Endothelial cell of umbilical vein (primary cell): ENCODE data around the gene C11orf65. TPM values are rescaled to one million over a fixed set of nuclear protein-coding genes. Genes with fewer than 3 reads are reported as not detected.

Experiments
- BruUV-seq: library from RNA; stranded (reverse); fragments of 400-500 nt; replicated peaks from 2 replicates; lab custom pipeline; 2021; lab: Mats Ljungman, UMichigan
- CTCF ChIA-PET: fragments of 300-600, 350-600 bp; sonication (Branson Sonifier 250); formaldehyde crosslinking; loops from one replicate; lab custom pipeline; 2021; ENCODE audit warnings: antibody characterized with exemption, inconsistent platforms; lab: Charles Lee
- POLR2A ChIA-PET: fragments of 300-600, 350-600 bp; sonication (Branson Sonifier 250); formaldehyde crosslinking; loops from one replicate; lab custom pipeline; 2021; ENCODE audit warnings: antibody characterized with exemption, inconsistent platforms; lab: Charles Lee
- DNase-seq: peaks from one replicate; pipeline ENCODE4 v3.0.0-alpha.2; 2011; ENCODE audit warnings: low read depth, low spot score
- FAIRE-seq: peaks from 2 replicates; lab custom pipeline; 2011; peaks lifted over from hg19 to GRCh38; lab: Jason Lieb, UNC
- H2AFZ ChIP-seq: 2 replicates; pipeline ENCODE4 v1.6.0; 2012; ENCODE audit warnings: low read depth, low read length, control low read depth, inconsistent platforms
- H3K27ac ChIP-seq: 2 replicates; pipeline ENCODE4 v1.5.1; 2011; ENCODE audit warnings: low read depth, mild to moderate bottlenecking, control low read depth, low read length, moderate library complexity; ENCODE audit not compliant: insufficient read depth
- H3K27me3 ChIP-seq, 2 experiments: 2 replicates each; pipeline versions ENCODE4 v1.6.0 to v1.6.1; 2011; ENCODE audit warnings: low read length in 2 of 2, mixed read lengths in 1 of 2; ENCODE audit not compliant: control insufficient read depth in 2 of 2, insufficient read depth in 2 of 2
- H3K36me3 ChIP-seq, 2 experiments: 2 replicates in 1 of 2; 3 replicates in 1 of 2; pipeline ENCODE4 v1.5.1; 2011; ENCODE audit warnings: low read length in 2 of 2, mild to moderate bottlenecking in 1 of 2, moderate library complexity in 1 of 2; ENCODE audit not compliant: control insufficient read depth in 2 of 2, insufficient read depth in 2 of 2; ENCODE audit errors: extremely low read depth in 1 of 2
- H3K4me1 ChIP-seq: 3 replicates; pipeline ENCODE4 v1.5.1; 2011; ENCODE audit warnings: mild to moderate bottlenecking, low read length; ENCODE audit not compliant: control insufficient read depth, insufficient read depth; ENCODE audit errors: extremely low read depth
- H3K4me2 ChIP-seq: 2 replicates; pipeline ENCODE4 v1.6.1; 2011; ENCODE audit warnings: low read length, control low read depth, mixed read lengths; ENCODE audit not compliant: insufficient read depth
- H3K4me3 ChIP-seq, 3 experiments: fragments of 200-600 bp in 1 of 3; sonication (generic), shearing (Covaris generic) in 1 of 3; replicated peaks in 1 of 3; 2 replicates each; pipeline ENCODE4 v1.5.1; 2011 to 2016; ENCODE audit warnings: control low read depth in 3 of 3, low read length in 3 of 3, mild to moderate bottlenecking in 2 of 3, inconsistent platforms in 1 of 3, low read depth in 1 of 3, moderate library complexity in 1 of 3; ENCODE audit not compliant: insufficient read depth in 1 of 3
- H3K79me2 ChIP-seq: 2 replicates; pipeline ENCODE4 v1.6.0; 2012; ENCODE audit warnings: low read length, inconsistent platforms; ENCODE audit not compliant: control insufficient read depth, insufficient read depth
- H3K9ac ChIP-seq: replicated peaks from 2 replicates; pipeline ENCODE3; 2011; ENCODE audit warnings: low read length, control low read depth; ENCODE audit not compliant: insufficient read depth; ENCODE audit errors: extremely low read depth
- H3K9me1 ChIP-seq: replicated peaks from 3 replicates; pipeline ENCODE4 v1.6.0; 2011; ENCODE audit warnings: mild to moderate bottlenecking, low read length; ENCODE audit not compliant: control insufficient read depth, insufficient read depth; ENCODE audit errors: extremely low read depth
- H3K9me3 ChIP-seq: replicated peaks from 2 replicates; pipeline ENCODE4 v1.5.1; 2012; ENCODE audit warnings: low read length, inconsistent platforms; ENCODE audit not compliant: control insufficient read depth, insufficient read depth
- H4K20me1 ChIP-seq: replicated peaks from 2 replicates; pipeline ENCODE3; 2011; ENCODE audit warnings: mild to moderate bottlenecking, low read length; ENCODE audit not compliant: control insufficient read depth, insufficient read depth; ENCODE audit errors: extremely low read depth
- EZH2 ChIP-seq: IDR thresholded peaks from 2 replicates; pipeline ENCODE4 v1.6.1; 2012; ENCODE audit warnings: borderline replicate concordance, low read depth, mild to moderate bottlenecking, moderate library complexity, low read length, inconsistent platforms; ENCODE audit not compliant: severe bottlenecking
- FOS ChIP-seq: IDR thresholded peaks from 2 replicates; pipeline ENCODE4 v1.6.1; 2011; ENCODE audit warnings: mild to moderate bottlenecking, low read length, moderate library complexity, borderline replicate concordance; ENCODE audit not compliant: insufficient read depth
- GATA2 ChIP-seq: IDR thresholded peaks from 2 replicates; pipeline ENCODE4 v1.7.0; 2011; ENCODE audit warnings: low read depth, mild to moderate bottlenecking, moderate library complexity, mixed read lengths, low read length; ENCODE audit not compliant: insufficient read length, insufficient read depth
- JUN ChIP-seq: IDR thresholded peaks from 2 replicates; pipeline ENCODE4 v1.6.1; 2011; ENCODE audit warnings: borderline replicate concordance, low read depth; ENCODE audit not compliant: insufficient read length, insufficient read depth
- MYC ChIP-seq: IDR thresholded peaks from one replicate; pipeline ENCODE4 v1.6.1; 2011; ENCODE audit warnings: mild to moderate bottlenecking, low read depth, low read length
- POLR2AphosphoS5 ChIP-seq: IDR thresholded peaks from 2 replicates; pipeline ENCODE4 v1.6.1; 2012; ENCODE audit warnings: low read depth, mild to moderate bottlenecking, control low read depth, low read length, moderate library complexity; ENCODE audit not compliant: insufficient read depth
- dilution Hi-C: fragments of 300-500 bp; cut with MboI; formaldehyde crosslinking; loops from one replicate; pipeline ENCODE4 v1.15.0; 2019; ENCODE audit warnings: low sequenced_read_pairs; ENCODE audit not compliant: extremely low pct_ligation_motif_present
- intact Hi-C: fragments of 100-400 bp; cut with micrococcal nuclease; formaldehyde crosslinking; loops from one replicate; pipeline ENCODE4 v1.10.0; 2022
- polyA plus RNA-seq, 4 experiments: library from polyadenylated mRNA; depleted of rRNA in 3 of 4; stranded (reverse) in 3 of 4; unstranded in 1 of 4; fragments of >200 nt; gene quantifications; 2 replicates each; pipeline versions ENCODE4 v1.2.1 to v1.2.3, GENCODE V29; 2011 to 2012; ENCODE audit warnings: missing spikeins in 1 of 4
- total RNA-seq: library from RNA; stranded (reverse); gene quantifications from 2 replicates; pipeline ENCODE4 v1.2.3, GENCODE V29; 2021
- TF ChIP-seq, protein P1 (sequence below), 2 donors: IDR thresholded peaks; 1 replicate in 1 of 2; 2 replicates in 1 of 2; pipeline ENCODE4 v1.5.1; 2011; ENCODE audit warnings: low read length in 2 of 2, mild to moderate bottlenecking in 2 of 2, moderate library complexity in 2 of 2, control low read depth in 1 of 2, inconsistent platforms in 1 of 2, low read depth in 1 of 2; ENCODE audit not compliant: insufficient read depth in 1 of 2; ENCODE audit errors: extremely low read depth in 1 of 2
- TF ChIP-seq, protein P2 (sequence below): IDR thresholded peaks from 2 replicates; pipeline ENCODE4 v1.6.1; 2011; ENCODE audit not compliant: insufficient read depth, insufficient read length

The C11orf65 gene
- total and polyA plus RNA-seq, 2 donors (not counting 3 experiments of a cell fraction or from before 2014, with no cell fraction given): not detected

DNA sequence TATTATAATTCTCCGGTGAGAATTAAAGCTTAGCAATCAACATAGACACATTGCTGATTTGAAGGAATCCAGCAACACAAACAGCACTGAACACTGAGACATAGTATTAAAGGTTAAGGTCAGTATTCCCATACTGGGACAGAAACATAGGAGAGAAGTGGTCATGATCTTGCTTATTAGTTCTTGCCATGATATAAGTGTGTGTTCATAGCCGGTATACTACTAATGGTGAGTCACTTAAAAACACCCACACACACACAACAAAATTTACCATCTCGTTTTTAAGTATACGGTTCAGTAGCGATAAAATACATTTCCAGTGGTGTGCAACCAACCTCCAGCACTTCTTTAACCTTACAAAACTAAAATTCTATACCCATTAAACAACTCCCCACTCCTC is 96.3 kb downstream of the C11orf65 start:
- Histone ChIP-seq H3K9me3 (no peaks in the 10 kb centered on the region), H3K79me2 (no peaks in the 10 kb centered on the region), H4K20me1 (no peaks in the 10 kb centered on the region), H3K27ac (no peak overlapping the region), H3K27me3 (no peaks in the 10 kb centered on the region), H3K9ac (no peak overlapping the region), H3K9me1 (no peaks in the 10 kb centered on the region), H3K4me2 (no peak overlapping the region), H3K4me3 (no peak overlapping the region), H2AFZ (no peak overlapping the region), H3K36me3 (no peaks in the 10 kb centered on the region), H3K4me1 (no peaks in the 10 kb centered on the region)
- dilution Hi-C loops (no loop called here), intact Hi-C loops (no loop called here)
- ChIA-PET POLR2A (interaction anchor here (0.6 kb wide), 1 partner anchor 34 kb away, joined by 3 read pairs; no protein-coding TSS in a partner anchor), CTCF (no interaction called here)
- no peak for TF ChIP-seq EZH2
- TF ChIP-seq, protein P1, sequence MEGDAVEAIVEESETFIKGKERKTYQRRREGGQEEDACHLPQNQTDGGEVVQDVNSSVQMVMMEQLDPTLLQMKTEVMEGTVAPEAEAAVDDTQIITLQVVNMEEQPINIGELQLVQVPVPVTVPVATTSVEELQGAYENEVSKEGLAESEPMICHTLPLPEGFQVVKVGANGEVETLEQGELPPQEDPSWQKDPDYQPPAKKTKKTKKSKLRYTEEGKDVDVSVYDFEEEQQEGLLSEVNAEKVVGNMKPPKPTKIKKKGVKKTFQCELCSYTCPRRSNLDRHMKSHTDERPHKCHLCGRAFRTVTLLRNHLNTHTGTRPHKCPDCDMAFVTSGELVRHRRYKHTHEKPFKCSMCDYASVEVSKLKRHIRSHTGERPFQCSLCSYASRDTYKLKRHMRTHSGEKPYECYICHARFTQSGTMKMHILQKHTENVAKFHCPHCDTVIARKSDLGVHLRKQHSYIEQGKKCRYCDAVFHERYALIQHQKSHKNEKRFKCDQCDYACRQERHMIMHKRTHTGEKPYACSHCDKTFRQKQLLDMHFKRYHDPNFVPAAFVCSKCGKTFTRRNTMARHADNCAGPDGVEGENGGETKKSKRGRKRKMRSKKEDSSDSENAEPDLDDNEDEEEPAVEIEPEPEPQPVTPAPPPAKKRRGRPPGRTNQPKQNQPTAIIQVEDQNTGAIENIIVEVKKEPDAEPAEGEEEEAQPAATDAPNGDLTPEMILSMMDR (IDR thresholded peaks at IDR 0.05; ENCODE audit: extremely low read depth in 1 of 2, insufficient read depth in 1 of 2, low read depth in 1 of 2, low read length in 2 of 2): no peak
- TF ChIP-seq, protein P2, sequence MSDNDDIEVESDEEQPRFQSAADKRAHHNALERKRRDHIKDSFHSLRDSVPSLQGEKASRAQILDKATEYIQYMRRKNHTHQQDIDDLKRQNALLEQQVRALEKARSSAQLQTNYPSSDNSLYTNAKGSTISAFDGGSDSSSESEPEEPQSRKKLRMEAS: no peak
- TF ChIP-seq POLR2AphosphoS5: no peak
- no peak for TF ChIP-seq GATA2
- no peak for TF ChIP-seq JUN
- no peak for TF ChIP-seq FOS
- no peak for TF ChIP-seq MYC
- no TSS peak for BruUV-seq
- DNase-seq (no peak), FAIRE-seq (no peak)
